SKM-1 (cell line): ENCODE measurements around the gene TBC1D22B.
"Not testable (repeated sequence)": the region's sequence is repeated elsewhere in the genome, so short reads cannot be mapped to it uniquely, and the experiment has no call there.

Source experiments
- DNase-seq: peaks from one replicate; lab custom pipeline; 2025; ENCODE audit not compliant: unreplicated experiment; lab: John Stamatoyannopoulos, UW

TBC1D22B gene

DNA sequence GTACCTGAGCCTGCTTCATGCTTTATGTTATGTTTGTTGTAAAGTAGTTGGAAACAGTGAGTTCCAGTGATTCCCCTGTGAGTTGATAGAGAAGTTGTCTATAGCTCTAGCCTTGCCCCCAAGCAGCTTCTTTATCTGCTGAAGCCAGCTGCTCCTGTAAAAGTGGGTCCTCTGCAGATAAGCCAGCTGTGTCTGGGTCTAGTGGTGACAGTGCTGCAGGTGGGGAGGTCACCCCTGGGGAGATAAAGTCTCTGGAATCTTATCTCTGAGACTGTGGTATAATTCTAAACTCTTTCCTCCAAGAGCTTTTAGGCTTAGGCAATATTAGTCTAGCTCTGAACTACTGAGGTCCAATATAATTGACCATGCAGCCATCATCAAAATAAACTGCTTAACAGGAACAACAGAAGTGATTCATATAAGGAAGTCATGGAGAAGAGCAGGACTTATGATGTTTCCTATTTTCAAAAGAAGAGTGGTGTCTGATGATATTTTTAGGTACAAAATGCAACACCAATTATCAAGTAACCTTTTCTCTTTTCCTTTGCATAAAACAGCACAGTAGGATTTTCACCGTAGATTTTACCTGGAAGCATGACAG is 44.6 kb downstream of the TBC1D22B start:
- DNase-seq: no peak

GRCh38 chr6:37303091-37303660 is 45.6 kb downstream of the TBC1D22B start:
- no peak for DNase-seq

GRCh38 chr6:37303891-37304503 is 46.4 kb downstream of the TBC1D22B start:
- DNase-seq: no peak

DNA sequence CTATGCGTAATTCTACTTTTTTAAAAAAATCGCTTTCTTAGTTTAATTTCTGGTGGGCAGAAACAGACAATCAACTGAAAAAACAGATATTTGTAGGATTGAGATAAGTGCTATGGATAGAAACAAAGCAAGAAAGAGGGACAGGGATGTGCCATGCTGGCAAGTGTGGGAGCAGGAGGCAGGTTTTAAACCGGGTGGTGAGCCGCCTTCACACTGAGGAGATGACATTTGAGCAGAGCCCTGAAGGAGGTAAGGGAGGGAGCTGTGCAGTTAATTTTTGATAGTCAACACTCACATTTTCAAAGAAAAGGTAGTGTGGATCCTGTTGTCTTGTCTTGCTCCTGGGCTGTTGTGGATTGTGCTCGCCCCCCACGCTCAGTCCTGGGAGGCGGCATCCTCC is 47.2 kb downstream of the TBC1D22B start:
- DNase-seq: no peak

DNA sequence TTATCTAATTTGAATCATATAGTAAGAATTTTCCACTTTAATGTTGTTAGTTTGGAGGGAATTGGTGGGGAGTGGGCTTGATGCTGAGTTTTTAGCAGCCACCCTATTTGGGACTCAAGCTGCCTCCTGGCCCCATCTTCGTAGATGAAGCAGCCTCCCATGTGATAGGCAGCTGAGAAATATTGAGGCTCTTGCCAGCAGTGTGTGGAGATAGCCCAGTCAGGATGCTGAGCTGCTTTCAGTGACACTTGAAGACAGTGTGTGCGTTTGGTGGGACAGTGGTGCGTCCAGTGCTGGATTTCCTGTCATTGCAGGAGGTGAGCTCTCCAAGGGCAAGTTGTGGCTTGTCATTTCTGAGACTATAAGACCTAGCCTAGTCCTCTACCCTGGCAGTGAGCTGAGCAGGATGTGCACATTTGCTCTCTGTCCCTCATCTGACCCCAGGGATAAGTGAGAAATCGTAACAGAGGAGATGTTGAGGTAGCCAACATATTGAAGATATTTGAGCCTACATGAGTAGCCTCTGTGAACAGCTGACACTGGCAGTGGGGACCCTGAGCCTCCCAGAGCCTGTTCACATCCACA is 48.4 kb downstream of the TBC1D22B start:
- DNase-seq: no peak

DNA sequence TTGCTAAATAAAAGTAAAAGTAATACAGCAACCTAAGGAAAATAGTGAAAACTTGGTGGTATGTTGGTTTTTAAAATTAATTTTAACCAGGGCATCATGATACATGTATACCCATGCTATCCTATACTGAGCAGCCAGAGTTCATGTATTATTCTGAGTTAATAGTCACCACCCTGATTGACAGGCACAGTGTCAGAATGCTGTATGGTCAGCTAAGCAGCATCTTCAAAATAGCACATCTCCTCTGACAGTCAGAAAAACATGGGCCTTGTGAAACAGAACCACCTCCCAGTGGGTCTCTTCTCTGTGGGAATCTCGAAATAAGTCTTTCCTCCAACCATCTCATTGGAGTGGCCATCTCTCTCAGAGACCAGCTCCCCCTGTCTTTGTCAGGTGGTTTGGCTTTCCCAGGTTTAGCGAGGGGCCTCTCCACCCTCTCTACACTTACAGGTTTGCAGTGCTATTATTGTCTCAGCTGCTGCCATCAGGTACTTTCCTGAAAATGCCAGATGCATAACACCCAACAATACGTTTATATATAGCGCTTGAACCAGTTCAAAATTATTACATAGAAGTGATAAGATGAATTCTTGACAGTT is 49.2 kb downstream of the TBC1D22B start:
- no peak for DNase-seq

GRCh38 chr6:37307484-37307883 is 49.9 kb downstream of the TBC1D22B start:
- not testable (repeated sequence) for DNase-seq

DNA sequence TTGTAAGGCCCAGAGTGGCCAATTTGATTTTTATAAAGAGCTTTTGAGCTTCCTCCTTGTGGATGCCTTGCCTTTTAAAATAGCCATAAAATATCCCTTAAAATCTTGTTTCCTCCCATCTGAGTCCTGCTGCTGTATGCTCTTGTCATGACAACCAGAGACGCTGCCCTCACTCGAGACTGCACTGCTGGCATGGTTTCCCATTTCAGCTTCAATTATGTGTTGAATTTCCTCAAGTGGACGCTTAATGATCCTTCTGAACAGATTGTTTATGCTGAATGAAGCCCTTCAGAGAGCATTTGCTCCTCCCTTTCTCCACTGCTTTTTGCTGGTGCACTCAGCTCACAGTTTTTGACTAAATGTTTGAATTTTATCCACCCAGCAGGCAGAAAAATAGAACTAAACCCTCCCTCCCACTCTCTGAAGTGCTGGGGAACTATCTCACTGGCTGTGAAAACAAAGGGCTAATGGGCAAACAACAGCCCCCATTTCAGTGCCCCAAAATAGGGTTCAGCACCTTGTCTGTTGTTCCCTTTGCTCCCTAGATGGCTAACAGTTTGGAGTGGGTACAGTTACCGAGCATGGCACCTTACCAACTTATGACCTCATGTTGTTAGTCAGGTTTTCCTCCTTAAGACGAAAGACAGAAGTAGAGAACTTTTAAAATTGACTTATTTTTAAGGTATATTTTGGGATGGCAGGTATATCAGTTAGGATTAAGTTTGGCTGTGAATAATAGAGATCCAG is 50.7 kb downstream of the TBC1D22B start:
- DNase-seq: no peak

- no peak for DNase-seq
These were observed 51.5 kb downstream of the TBC1D22B start for GRCh38 chr6:37309046-37309445.

DNA sequence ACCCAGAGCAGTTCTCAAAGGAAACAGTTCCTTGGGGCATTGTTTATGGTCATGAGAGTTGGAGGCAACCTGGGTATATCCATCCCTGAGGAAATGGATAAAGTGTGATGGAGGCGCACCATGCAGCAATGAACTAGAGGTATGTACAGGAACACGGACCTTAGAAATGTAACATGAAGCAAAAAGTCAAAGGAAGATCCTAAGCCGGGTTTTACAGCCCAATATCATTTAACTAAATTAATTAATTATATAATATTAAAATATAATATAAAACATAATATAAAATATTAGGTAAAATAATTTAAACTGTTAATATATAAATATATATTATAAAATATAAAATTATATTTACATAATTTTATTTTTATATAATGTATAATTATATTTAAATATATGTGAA is 52.1 kb downstream of the TBC1D22B start:
- DNase-seq: no peak

DNA sequence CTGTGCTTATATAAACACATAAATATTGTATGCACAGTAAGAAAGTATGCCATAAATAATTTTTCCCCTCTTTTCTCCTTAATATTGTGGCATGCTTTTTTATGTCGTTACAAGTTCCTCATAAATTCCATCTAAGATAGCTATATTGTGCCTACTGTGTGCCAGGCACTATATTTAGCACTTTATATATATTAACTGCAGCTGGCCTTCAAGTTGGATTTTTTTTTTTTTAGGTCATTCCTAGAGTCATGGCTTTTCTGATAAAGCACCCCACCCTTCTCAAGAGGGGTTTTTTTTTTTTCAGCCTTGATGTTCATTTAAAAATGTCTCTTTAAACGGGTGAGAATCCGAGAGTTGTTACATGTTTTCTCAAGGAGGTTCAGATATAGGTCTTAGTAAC is 53.4 kb downstream of the TBC1D22B start:
- no peak for DNase-seq

DNA sequence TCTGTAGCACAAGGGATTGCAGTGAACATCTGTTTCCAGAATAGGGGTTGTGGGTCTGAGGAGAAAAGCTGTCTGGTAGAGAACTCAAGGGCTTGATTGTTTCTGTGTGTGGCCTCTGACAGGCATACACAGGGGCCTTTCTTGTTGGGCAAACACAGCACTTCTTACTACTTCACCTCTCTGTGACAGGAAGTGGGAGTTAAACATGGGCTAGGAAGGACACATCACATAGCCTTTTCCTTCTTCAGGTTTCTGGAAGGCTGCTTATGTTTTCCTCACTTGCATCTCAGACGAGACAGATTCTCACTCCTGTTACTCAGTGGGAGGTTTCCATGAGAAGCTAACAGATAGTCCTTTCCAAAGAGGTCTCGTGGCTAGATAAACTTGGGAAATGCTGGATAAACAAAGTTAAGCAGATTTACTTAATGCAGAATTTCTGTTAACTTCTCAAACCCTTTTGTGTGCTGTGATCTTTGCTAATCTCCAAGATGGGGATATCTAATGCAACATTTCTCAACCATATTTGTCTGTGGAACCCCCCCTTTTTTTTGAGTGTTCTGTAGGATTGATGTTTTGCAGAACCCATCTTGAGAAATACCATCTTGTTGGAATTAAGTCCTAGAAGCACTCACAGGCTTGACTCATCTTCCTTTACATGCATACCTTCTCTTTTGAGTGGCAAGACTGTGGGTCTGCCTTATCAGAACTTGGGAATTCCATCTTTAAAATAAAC is 54.3 kb downstream of the TBC1D22B start:
- no peak for DNase-seq

GRCh38 chr6:37313723-37314486 is 56.3 kb downstream of the TBC1D22B start:
- DNase-seq: no peak

- DNase-seq: no peak
These were observed 57.0 kb downstream of the TBC1D22B start for GRCh38 chr6:37314487-37315156.

DNA sequence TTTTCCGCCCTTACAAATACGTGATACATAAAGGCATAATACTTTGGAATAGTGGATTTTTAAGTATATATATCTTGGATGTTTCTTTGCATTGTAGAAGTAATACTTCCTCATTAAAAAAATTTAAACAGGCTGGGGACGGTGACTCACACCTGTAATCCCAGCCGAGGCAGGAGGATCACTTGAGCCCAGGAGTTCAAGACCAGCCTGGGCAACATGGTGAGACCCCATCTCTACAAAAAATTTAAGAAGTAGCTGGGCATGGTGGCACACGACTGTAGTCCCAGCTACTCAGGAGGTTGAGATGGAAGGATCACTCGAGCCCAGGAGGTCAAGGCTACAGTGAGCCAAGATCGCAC is 57.6 kb downstream of the TBC1D22B start:
- no peak for DNase-seq

GRCh38 chr6:37316071-37316470 is 58.5 kb downstream of the TBC1D22B start:
- no peak for DNase-seq

GRCh38 chr6:37317312-37318038 is 59.9 kb downstream of the TBC1D22B start:
- no peak for DNase-seq

DNA sequence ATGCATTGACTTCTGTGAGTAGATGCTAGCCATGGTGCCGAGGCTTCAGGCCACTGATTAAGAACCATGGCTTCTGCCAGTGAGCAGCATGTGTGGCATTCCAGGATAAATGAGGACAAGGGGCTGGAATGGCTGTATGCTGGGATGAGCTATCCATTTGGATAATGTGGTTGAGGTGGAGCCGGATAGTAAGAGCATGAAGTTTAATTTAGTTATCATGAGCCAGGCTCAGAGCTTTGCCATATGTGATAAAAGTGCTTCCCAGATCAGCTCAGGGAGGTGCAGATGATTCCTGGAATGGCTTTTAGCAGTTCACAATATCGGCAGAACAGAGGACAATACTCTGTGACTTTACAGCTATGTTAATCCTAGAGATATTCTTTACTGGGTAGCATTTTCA is 61.6 kb downstream of the TBC1D22B start:
- DNase-seq: no peak
